A673 (cell line): ENCODE data around the gene MAPKAPK3. TPM values are rescaled to one million over a fixed set of nuclear protein-coding genes. Genes with fewer than 3 reads are reported as not detected.

Source experiments
- BruUV-seq: library from RNA; stranded (reverse); fragments of 400-500 nt; replicated peaks from 2 replicates; lab custom pipeline; 2021; lab: Mats Ljungman, UMichigan
- CTCF ChIA-PET: fragments of 300-600 bp; sonication (Branson Sonifier 250); formaldehyde crosslinking; loops from one replicate; lab custom pipeline; 2022; ENCODE audit warnings: antibody characterized with exemption; lab: Charles Lee
- POLR2A ChIA-PET: fragments of 300-600 bp; sonication (Branson Sonifier 250); formaldehyde crosslinking; loops from one replicate; lab custom pipeline; 2022; ENCODE audit warnings: antibody characterized with exemption; ENCODE audit not compliant: low non-redundant PET; lab: Charles Lee
- DNase-seq: peaks from one replicate; pipeline ENCODE4 v3.0.0-alpha.2; 2015; ENCODE audit warnings: low spot score
- H3K27ac ChIP-seq: fragments of 200-600 bp; sonication (generic); 2 replicates; pipeline ENCODE4 v1.5.1; 2016; ENCODE audit warnings: mixed run types, low read depth, mild to moderate bottlenecking, mixed read lengths, antibody characterized with exemption, low read length; ENCODE audit not compliant: poor library complexity, severe bottlenecking
- H3K27me3 ChIP-seq: fragments of 200-600 bp; sonication (generic); replicated peaks from 2 replicates; pipeline ENCODE4 v1.6.1; 2017; ENCODE audit warnings: mixed run types, low read depth, mild to moderate bottlenecking, mixed read lengths, antibody characterized with exemption, low read length; ENCODE audit not compliant: insufficient read depth, poor library complexity
- H3K36me3 ChIP-seq: fragments of 200-600 bp; sonication (generic); 2 replicates; pipeline ENCODE4 v1.6.1; 2016; ENCODE audit warnings: mixed run types, mild to moderate bottlenecking, mixed read lengths, antibody characterized with exemption, low read length; ENCODE audit not compliant: insufficient read depth, poor library complexity, severe bottlenecking
- H3K4me1 ChIP-seq: fragments of 200-600 bp; sonication (generic); 2 replicates; pipeline ENCODE4 v1.6.1; 2017; ENCODE audit warnings: mixed run types, mild to moderate bottlenecking, mixed read lengths, antibody characterized with exemption, low read length; ENCODE audit not compliant: insufficient read depth, poor library complexity, severe bottlenecking
- H3K4me3 ChIP-seq: fragments of 200-600 bp; sonication (generic); 2 replicates; pipeline ENCODE4 v1.5.1; 2016; ENCODE audit warnings: low read depth, mixed run types, mild to moderate bottlenecking, mixed read lengths, low read length; ENCODE audit not compliant: poor library complexity, severe bottlenecking
- H3K9me3 ChIP-seq: fragments of 200-600 bp; sonication (generic); 2 replicates; pipeline ENCODE4 v1.6.1; 2016; ENCODE audit warnings: mixed run types, low read depth, mild to moderate bottlenecking, mixed read lengths, antibody characterized with exemption, low read length; ENCODE audit not compliant: poor library complexity, severe bottlenecking
- CTCF ChIP-seq: fragments of 300-800, 200-600 bp; sonication (generic); conservative IDR thresholded peaks from 2 replicates; pipeline ENCODE4 v1.5.1; 2017; ENCODE audit warnings: low read depth, mild to moderate bottlenecking, antibody characterized with exemption, low read length, moderate library complexity, mixed read lengths
- EZH2 ChIP-seq: fragments of 200-600 bp; sonication (generic); IDR thresholded peaks from 2 replicates; pipeline ENCODE4 v1.6.1; 2017; ENCODE audit warnings: borderline replicate concordance, low read depth, mild to moderate bottlenecking, mixed read lengths, antibody characterized with exemption, low read length; ENCODE audit not compliant: poor library complexity, severe bottlenecking
- intact Hi-C: fragments of 100-400 bp; cut with micrococcal nuclease; formaldehyde crosslinking; loops from one replicate; pipeline ENCODE4 v1.10.0; 2022; ENCODE audit not compliant: unreplicated experiment
- total RNA-seq: library from RNA; stranded (reverse); gene quantifications from 2 replicates; pipeline ENCODE4 v1.2.3, GENCODE V29; 2021

MAPKAPK3 gene
- total RNA-seq, 1 experiment from 2014 or later = 15.8 TPM

GRCh38 chr3:50604110-50604621 lies 12.8 kb upstream of the MAPKAPK3 start:
- CTCF ChIA-PET = no interaction called here
- no peak for DNase-seq
- Histone ChIP-seq H3K27ac (no peak overlapping the region), H3K4me1 (peaks cover 18% of the 10 kb centered on the region), H3K36me3 (no peaks in the 10 kb centered on the region), H3K27me3 (no peaks in the 10 kb centered on the region), H3K9me3 (no peaks in the 10 kb centered on the region), H3K4me3 (no peak overlapping the region)
- TF ChIP-seq EZH2 (no peak), CTCF (no peak)
- intact Hi-C loops = no loop called here
- POLR2A ChIA-PET = no interaction called here
- no TSS peak for BruUV-seq

- Histone ChIP-seq H3K9me3 (no peaks in the 10 kb centered on the region), H3K36me3 (no peaks in the 10 kb centered on the region), H3K27me3 (no peaks in the 10 kb centered on the region), H3K4me1 (peaks cover 18% of the 10 kb centered on the region), H3K4me3 (no peak overlapping the region), H3K27ac (no peak overlapping the region)
- TF ChIP-seq EZH2 (no peak), CTCF (no peak)
- intact Hi-C loops = no loop called here
- POLR2A ChIA-PET = no interaction called here
- DNase-seq = no peak
- CTCF ChIA-PET = no interaction called here
- no TSS peak for BruUV-seq
These were observed 12.0 kb upstream of the MAPKAPK3 start for GRCh38 chr3:50604628-50605588.

- no peaks in the 10 kb centered on the region for H3K36me3 ChIP-seq
- H3K27ac ChIP-seq = no peak overlapping the region
- intact Hi-C loops = no loop called here
These were observed 11.0 kb upstream of the MAPKAPK3 start for GRCh38 chr3:50605901-50606326.

More at GRCh38 chr3:50605901-50606326, 11.0 kb upstream of the MAPKAPK3 start:
- Histone ChIP-seq H3K4me1 (peaks cover 17% of the 10 kb centered on the region), H3K4me3 (no peak overlapping the region), H3K27me3 (no peaks in the 10 kb centered on the region), H3K9me3 (no peaks in the 10 kb centered on the region)
- POLR2A ChIA-PET = no interaction called here
- CTCF ChIA-PET = no interaction called here
- no TSS peak for BruUV-seq
- TF ChIP-seq CTCF (no peak), EZH2 (no peak)
- no peak for DNase-seq
